NCI-H226 (cell line): Measurements from ENCODE around the gene CNTN6.

Experiments
- DNase-seq: peaks from one replicate; pipeline ENCODE4 v3.0.0-alpha.2; 2015

Gene CNTN6

DNA sequence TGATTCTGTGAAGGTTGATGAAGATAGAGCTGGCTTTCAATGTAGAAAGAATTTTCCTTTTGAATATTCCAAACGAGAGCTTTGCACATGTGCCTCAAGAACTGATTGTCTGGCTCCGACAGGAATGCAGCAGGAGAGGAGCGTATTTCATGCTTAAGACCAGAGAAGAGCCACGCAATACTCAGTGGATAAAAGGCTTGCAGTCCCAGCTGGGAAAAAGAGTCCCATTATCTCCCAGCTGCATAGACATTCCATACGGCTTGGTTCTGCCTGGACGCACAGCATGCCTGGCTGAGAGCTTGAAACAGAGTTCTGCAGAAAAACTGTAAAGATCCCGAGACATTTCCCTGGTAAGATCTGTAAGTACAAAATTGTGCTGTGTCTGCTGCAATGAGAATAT is at the start of gene CNTN6:
Gene CNTN6, plus strand, starts transcription at position 254 of the 400 bp plus-strand sequence. CDS start 54,985 bp downstream, outside the sequence.
- DNase-seq: no peak

DNA sequence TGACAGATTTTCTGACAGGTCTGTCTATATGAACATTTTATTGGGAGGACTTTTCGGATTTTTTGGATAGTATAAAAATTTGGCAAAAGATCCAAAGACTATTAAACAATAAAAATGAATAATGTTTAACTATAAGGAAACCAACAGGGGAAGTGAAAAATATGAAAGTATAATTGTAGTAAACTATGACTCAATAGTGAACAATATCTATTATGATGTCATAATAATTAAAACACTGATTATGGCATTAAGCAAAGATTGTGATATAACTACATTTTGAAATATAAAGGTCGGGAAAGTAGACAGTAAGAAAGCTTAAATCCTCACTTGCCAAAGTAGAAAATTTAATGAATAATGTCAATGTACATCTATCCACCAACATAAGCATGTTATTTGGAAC is 44.3 kb upstream of the CNTN6 start:
- no peak for DNase-seq

DNA sequence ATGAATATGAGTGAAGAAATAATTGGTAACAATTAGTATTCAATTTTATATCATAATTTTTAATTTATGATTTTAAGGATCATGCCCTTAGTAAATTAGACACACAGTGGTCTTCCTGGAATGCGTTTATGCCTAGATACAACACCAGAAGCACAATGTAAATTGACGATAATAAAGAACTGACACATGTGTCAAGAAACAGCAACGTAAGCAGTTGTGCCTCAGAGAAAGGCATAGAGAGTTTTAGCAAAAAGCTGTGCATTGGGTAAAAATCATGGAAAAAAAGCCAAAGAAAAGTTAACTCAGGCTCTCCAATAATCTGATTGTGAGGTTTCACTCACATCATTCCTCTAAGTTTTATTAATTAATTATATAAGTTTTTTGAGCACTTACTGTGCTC is 37.0 kb upstream of the CNTN6 start:
- DNase-seq: no peak

DNA sequence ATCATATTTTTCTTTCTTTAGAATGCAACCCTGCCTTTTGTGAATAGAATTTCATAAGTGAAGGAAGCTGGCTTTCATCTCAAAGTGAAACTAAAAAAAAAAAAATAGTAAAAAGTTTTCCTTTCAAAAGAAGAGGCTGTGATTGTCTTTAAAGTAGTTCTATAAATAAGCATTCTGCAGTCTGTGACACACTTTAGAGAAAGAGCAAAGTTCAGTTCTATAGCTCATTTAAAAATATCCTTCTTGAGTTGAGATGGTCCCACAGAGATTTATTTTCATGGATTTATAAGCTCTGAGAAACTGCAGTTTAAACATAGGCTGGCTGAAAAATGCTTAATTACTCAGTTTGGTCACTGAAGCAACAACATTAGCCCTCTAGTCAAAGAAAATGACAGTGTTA is 36.1 kb upstream of the CNTN6 start:
- DNase-seq: no peak

DNA sequence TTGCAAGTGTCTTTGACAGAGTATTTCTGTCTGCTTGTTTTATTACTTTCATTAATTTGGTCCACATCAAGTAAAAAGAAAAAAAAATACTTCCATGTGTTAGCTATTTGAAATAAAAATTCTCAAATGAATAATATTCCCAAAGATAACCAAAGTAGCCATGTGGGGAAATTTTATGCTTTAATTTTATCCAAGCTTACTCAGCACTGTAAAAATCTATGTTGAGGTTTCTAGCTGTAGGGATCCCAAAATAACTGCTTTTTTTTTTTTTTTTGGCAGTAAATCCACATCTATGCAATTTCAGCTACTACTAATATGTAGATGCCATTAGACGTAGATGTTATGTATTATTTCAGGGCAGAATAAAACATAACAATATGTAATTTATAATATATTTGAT is 35.4 kb upstream of the CNTN6 start:
- no peak for DNase-seq

DNA sequence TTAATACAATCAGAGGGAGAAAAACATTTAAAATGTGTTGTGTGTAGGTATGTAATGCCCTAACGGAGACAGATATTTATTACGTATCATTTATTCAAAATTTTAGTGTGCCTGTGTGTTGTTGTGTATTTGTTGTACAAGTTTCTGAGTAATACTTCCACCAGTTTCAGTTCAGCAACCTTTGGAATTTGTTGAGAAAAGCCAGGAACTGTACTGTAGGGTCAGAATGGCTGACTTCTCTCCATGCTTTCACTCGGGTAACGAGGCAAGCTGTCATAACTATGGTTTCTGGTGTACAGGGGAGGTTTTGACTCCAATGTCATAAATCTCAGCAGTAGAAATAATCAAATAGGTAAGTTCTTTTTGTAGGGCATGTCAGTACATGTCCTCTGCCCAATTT is 23.8 kb upstream of the CNTN6 start:
- DNase-seq: no peak

DNA sequence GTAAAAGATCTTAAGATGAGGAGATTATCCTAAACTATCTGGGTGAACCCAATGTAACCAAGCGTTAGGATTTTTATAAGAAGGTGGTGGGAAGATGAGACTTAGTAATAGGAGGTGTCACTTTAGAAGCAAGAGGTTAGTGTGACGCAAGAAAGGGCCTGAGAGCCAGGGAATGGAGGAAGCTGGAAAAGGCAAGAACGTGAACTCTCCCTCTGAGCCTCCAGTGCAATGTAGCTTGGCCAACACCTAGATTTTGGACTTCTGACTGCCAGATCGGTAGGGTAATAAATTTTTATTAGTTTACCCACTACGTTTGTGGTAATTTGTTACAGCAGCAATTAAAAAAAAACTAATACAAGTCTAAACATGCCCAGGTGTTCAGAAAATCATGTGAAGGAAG is 20.8 kb upstream of the CNTN6 start:
- DNase-seq: no peak

DNA sequence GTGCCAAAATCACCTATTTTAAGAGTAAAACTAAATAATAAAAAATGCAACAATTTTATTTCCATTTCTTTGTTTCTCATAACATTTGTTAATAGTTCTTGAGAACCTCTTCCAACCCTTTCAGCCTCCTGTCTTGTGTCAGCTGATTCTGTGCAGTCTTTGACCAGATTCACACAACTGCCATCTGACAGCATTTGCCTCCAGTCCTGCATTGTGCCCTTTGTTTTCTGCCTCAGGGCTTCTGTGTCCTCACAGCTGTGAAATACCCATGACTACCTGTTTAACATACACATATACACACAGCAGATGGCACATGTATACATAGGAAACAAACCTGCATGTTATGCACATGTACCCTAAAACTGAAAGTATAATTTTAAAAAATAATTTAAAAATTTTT is 13.2 kb upstream of the CNTN6 start:
- no peak for DNase-seq

DNA sequence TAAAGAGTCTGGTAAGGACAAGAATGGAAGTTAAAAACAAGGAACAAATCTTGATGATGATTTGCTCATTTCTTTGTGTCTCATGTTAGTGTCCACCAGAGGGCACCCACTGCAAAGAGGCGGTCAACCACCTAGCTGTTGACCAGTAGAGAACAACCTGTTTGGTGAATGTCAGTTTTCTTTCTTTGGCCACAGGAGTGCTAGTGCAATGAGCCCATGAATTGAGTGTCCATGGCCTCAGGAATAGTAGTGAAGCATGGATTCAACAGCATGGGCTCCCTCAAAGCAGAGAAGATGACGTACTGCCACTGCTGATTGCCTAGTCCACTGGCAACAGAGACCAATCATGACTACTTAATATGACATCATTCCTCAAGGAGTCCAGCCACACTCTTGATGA is 10.7 kb upstream of the CNTN6 start:
- DNase-seq: no peak

DNA sequence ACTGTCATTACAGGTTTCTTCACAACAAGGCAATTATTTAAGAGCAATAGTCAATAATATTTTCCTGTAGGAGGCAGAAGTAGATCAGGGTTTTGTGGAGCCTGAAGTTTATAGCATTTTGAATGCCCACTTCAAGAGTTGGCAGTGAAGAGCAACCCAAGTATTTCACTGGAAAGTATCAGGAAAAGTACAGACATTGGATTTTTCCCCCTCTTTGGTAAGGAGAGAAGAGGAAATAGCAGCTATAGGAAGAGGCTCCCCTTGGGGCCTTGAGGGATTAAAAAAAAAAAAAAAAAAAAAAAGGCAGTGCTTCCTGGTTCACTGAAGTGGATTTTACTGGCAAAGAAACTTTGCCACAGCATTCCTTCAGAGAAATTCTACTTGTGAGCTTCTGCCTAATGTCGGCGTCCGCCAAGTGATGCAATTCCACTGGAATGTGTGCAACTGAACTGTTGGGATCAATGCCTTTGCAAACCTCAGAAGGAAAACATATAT is 5.7 kb upstream of the CNTN6 start:
- DNase-seq: no peak

DNA sequence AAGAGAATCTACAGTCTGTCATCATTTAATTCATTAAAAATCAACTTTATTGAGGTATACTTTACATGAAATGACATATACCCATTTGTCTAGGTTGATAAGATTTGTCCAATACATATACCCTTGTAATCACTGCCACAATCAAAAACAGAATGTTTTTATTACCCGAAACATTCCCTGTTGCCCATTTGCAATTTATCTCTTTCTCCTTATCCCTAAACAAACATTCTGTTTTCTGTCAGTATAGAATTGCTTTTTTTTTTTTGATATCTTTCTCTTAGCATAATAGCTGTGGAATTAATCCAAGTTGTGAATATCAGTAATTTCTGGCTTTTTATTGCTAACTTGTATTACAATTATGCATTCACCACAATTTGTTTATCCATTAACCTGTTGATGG is 4.3 kb upstream of the CNTN6 start:
- DNase-seq: no peak

DNA sequence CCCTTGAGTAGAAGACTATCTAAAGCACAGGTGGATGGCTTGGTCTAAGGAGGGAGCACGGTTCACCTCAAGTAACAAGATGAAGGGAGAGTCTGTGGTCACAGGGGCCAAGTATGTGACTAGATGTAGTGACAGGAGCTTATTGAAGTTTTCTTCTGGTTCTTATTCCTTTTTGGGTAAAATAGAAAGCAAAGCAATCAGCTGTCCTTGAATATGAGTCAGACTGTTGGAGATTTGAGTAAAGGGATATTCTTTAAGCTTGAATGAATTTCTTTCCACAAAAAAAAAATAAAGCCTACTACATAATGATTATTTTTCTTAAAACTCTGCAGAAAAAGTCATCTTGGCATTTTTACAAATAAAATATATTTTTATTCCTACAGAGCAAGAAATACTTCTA is 1.5 kb upstream of the CNTN6 start:
- DNase-seq: no peak

DNA sequence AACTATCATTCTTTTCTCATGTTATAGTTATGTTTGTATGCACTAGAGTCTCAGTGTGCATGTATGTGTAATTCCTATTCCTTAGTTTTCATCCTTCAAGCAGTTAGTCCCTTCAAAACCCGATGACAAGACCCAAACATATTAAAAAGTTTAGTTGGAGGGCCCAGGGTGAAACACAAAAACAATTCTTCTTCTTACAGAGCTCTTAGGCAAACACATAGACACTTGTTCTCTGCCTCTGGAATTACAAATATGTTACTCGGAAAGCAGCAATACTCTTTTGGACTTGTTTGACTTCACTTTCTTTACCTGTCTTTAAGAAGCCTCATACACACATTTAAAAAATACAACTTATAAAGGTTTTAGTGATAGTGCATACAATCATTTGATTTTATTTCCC is 763 bp upstream of the CNTN6 start:
- no peak for DNase-seq

DNA sequence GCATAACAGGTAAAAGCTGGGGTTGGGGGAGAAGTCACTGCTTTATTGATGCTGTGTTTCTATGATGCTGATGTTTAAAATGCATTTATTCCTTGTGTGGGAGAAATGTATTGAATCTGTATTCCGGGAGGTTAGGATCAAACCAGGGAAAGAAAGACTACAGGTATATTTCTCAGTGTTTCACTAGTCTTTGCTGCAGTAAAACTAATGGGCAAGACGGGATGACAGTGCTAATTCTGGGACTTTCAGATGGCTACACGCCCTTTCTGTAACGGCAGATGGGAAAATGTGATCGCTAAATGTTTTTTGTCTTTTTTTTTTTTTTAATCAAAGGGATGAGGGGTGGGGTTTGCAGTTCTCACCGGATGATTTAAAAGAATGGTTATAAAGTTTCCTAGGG is 393 bp downstream of the CNTN6 start:
- DNase-seq: no peak

DNA sequence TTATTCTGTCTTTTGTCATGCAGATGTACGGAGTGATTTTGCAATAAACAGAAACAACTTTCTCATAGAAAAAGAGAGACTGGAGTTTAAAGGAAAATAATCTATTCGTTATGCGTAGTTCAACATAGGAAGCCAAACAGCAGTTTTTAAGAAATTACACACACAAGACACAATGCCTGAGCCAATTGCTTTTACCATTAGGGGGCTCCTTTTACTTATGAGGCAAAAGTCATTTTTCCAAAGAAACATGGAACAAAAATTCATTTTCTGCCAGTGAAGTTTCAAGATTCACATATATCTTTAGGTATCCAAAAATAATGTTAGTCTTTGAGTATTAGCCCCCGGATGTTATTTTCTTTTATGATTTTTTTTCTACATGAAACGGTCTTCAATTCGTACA is 10.7 kb downstream of the CNTN6 start:
- DNase-seq: no peak

DNA sequence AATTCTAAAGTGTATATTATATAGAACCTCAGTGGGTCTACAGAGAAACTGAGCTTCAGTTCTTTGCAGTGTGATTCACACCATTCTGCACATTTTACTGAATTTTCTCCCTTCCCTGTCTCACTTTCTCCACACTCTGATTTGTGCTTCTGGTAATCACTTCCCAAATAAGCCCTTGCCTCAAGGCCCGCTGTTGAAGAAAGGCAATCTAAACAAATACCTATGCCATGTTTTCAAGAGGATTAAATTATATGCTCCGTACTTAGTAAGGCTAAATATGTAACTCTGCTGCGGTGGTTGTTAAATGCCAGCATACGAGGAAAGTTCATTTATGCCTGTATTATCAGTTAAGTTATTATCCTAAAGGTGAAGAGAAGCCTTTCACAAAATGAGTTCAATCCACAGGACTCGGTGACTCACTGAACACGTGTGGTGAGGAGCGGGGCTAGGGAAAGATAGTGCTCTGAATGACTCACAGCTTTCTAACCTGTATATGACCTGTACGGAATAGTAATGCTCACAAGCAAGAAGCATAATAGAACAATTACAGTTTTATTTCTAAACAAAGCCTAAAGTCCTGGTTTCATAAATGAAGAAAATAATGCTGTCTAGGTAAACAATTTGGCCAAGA is 25.1 kb downstream of the CNTN6 start:
- DNase-seq: no peak

DNA sequence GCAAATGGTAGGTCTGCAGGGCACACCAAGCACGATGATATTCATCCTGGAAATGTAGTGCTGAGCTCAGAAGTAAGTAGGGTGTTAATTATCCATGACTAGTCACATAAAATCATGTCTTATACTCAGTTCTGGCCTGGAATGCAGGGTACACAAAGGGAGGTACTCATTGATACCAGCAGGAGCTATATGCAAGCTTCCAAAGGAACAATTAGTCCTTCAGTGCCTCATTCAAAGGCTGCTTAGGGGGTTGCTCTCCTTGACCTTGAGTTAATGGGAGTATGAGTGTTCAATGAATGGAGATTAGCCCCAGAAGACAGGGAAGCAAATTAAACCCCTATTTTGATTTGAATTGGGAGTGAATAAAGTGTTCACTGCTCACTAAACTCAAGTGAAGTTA is 38.3 kb downstream of the CNTN6 start:
- no peak for DNase-seq

DNA sequence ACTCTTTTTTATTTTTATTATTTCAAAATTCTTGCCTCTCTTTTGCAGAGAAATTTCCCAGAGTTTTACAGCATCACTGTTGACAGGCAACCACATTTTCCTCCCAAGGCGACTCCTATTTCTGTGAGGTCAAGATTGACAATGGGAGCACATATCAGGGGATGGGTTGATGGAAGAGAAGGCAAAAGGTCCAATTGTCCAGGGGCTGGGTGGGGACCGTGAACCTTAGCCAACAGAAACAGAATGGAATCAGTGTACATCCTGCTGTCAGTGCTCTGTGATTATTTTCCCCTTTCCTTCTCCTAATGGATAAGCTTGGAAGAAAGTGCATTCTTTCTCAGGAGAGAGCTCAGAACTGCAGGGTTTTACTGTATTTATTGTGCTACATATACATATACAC is 42.4 kb downstream of the CNTN6 start:
- no peak for DNase-seq

DNA sequence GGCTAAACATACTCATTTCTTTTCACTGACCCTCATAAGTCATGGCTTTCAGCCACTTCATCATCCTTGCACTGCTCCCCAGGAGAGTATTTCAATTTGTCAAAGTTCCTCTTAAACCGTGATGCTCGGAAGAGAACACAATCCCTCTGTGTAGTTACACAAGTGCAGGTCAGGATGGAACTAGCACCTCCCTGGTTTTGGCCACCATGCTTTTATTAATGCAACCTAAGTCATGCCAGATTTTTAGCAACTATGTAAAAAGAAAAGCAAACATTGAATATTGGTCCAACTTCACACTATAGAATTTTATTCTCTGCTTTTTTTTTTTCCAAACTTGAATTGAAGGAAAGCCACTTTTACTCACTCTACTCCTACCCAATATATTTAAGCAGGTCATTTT is 45.2 kb downstream of the CNTN6 start:
- DNase-seq: no peak

DNA sequence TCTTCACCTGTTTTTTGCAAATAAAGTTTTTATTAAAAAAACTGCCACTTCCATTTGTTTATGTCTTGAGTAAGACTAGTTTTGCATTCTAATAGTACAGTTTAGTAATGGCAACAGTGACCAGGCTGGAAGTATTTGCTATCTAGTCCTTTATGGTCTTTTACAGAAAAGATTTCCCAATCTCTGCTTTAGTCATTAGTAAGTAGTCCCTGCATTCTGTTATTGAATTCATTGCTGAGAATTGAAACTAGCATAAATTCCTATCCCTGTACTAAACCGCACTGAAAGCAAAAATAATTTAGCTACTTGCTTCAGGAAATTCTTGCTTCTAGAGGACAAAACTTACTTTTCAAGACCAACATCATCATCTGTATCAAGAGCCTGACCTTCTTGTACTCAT is 46.2 kb downstream of the CNTN6 start:
- DNase-seq: no peak

DNA sequence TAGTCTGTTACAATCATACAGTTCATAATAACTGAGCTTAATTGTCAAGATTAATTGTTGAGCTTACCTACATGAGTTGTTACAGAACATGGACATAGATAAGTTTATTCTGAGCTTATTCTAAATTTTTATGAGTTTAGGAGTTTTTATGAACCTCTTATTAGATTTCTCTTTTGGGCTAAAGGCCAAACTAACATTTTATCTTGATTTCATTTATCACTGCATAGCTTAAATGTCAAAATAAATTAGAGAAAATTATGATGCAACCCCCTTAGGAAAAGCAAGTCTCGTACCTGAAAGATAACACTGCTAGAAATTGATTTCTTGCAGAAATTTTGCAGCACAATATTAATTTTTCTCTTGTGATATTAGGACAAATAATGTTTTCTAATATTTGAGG is 54.5 kb downstream of the CNTN6 start:
- no peak for DNase-seq

DNA sequence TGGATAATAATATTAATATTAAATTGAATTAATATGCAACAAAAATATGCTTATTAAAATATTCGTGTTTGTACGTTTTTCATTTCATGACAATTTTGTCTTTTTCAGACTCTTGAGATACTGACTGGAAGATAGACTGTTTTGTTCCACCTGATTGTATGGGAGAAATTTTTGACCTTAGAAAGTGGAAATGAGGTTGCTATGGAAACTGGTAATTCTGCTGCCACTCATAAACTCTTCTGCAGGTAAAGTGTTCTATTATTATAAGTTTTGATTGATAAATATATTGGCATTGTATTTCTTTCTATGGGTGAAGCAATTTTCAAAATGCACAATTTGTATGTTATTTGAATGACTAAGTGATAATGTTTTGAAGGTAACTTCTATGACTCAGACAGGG is 55.0 kb downstream of the CNTN6 start:
- no peak for DNase-seq

DNA sequence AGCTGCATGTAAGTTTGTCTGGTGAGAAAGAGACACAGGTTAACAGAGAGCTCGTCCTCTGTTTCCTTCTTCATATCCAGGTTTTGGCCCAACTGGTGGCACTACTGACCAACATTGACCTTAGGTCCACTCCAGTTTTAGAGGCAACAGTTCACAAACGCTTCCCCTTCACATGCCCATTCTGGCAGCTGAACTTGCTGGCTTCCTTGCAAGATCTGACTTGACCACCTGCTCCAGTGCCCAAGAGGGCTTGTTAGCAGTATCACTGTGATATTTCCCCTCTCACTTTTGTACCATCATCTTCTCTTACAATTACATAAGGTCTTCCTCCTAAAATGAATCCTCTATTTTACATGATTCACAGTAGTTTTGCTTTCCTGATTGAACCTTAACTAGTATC is 71.3 kb downstream of the CNTN6 start:
- DNase-seq: no peak

DNA sequence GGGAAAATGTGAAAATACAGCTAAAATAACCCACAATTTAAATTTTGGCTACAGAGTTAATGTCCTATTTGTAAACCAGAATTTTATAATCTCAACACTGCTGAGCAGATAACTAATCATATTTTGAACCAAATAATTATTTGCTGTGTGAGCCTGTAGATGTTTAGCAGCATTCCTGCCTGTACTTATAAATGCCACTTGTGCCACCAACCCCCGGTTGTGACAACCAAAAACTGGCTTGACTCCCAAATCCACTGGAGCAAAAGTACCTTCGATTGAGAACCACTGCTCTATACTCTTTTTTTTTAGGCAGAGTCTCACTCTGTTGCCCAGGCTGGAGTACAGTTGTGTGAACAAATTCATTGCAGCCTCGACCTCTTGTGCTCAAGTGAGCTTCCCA is 78.5 kb downstream of the CNTN6 start:
- DNase-seq: no peak

DNA sequence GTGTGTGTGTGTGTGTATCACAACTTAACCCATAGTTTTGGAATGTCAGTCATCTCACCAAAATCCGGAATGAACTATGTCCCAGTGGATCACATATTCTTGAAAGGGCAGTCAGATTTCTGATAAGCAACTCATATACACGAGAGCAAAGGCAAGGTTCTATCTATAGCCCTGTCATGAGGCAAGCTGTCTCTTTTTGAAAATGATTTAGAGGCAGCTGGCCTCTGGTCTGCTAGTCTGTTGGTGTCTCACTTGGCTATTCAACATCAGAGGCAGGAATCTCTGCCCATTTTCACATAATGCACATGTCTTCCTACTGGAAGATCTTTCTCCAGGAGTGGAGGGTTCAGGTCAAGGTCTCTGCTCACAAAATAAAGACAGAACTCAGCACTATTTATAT is 79.8 kb downstream of the CNTN6 start:
- DNase-seq: no peak

DNA sequence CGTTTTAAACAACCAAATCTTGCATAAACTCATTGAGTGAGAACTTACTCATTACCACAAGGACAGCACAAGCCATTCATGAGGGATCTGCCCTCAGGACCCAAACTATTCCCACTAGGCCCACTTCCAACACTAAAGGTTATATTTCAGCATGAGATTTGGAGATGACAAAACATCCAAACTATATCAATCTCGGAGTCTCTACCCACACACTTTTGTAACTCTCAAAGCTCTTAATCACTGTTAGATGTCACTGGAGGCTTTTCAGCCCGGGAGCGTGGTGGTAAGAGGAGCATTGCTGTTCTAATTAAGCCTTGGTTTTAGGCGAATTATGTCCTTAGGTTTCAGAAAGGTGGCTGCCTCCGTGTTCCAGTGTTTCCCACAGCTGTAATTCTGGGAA is 86.3 kb downstream of the CNTN6 start:
- no peak for DNase-seq
